Activated B cell treated with CpG ODN at 0.5 μM for 24 hours (primary cell): Measurements from ENCODE around the gene THSD4. TPM values are rescaled to one million over a fixed set of nuclear protein-coding genes. Genes with fewer than 3 reads are reported as not detected.

Experiments
- ATAC-seq: fragments of 200-7000 bp; cut with Tn5 transposase; one replicate; pipeline ENCODE4 v1.10.0; 2021; ENCODE audit warnings: low read depth, mild to moderate bottlenecking, moderate library complexity
- CTCF ChIA-PET: fragments of 350-600 bp; sonication (Branson Sonifier 250); formaldehyde crosslinking; loops from one replicate; lab custom pipeline; 2021; ENCODE audit warnings: antibody characterized with exemption; lab: Charles Lee
- POLR2A ChIA-PET: fragments of 350-600 bp; sonication (Branson Sonifier 250); formaldehyde crosslinking; loops from one replicate; lab custom pipeline; 2021; ENCODE audit warnings: antibody characterized with exemption; lab: Charles Lee
- DNase-seq: peaks from one replicate; pipeline ENCODE4 v3.0.0; 2022
- H3K27ac Mint-ChIP-seq: one replicate; pipeline ENCODE4 v1.8.0; 2020; ENCODE audit warnings: mixed read lengths
- H3K27me3 Mint-ChIP-seq: one replicate; pipeline ENCODE4 v1.8.0; 2021; ENCODE audit warnings: mixed read lengths
- H3K36me3 Mint-ChIP-seq: one replicate; pipeline ENCODE4 v1.8.0; 2021; ENCODE audit warnings: low read depth, mixed read lengths
- H3K4me1 Mint-ChIP-seq: one replicate; pipeline ENCODE4 v1.8.0; 2021; ENCODE audit warnings: mixed read lengths
- H3K4me3 Mint-ChIP-seq: one replicate; pipeline ENCODE4 v1.8.0; 2020; ENCODE audit warnings: mild to moderate bottlenecking, mixed read lengths
- H3K9me3 Mint-ChIP-seq: one replicate; pipeline ENCODE4 v1.8.0; 2020; ENCODE audit warnings: mixed read lengths
- CTCF ChIP-seq: fragments of 200-600 bp; IDR thresholded peaks from one replicate; pipeline ENCODE4 v1.8.0; 2022; ENCODE audit warnings: antibody characterized with exemption, mild to moderate bottlenecking
- intact Hi-C: fragments of 100-400 bp; cut with micrococcal nuclease; formaldehyde crosslinking; loops from one replicate; pipeline ENCODE4 v1.15.1; 2024
- total RNA-seq: library from RNA; stranded (reverse); gene quantifications from 2 replicates; pipeline ENCODE4 v1.2.3, GENCODE V29; 2022

The THSD4 gene
- total RNA-seq, 1 donor from 2014 or later = not detected

DNA sequence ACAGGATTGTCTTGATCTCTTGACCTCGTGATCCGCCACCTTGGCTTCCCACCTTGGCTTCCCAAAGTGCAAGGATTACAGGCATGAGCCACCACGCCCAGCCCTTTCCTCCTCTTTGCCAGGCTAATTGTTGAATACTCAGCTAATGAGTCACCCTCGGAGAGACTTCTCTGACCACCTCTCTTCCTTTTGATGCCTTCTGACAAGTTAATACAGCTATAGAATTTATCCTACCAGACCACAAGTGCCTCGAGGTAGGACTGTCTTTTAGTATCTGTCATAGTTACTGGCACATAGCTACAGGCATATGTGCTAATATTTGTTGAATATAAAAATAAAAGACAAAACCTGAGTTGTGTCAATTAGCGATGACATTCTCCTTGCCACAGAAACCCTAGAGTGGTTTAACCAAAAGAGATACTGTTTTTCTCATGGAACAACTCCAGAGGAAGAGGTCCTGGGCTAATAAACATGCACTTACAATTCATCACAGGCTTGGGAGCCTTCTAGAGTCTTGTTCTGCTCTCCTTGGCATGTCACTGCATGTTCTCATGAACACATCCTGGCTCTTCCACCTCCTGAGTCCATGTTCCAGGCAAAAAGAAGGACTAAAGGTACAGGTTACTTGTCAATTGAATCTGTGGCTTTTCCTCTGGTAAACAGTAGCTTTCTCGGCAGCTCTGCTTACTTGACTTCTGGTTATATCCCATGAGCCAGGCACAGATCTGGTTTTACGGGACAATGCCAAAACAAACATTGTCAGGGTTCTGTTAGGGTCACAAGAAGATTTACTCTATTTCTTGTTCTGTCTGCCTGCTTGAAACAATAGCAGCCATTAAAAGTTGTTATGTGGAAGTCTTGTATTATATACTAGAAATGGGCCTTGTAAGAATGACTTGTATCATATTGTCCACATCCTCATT, 332.3 kb downstream of the THSD4 start:
- Mint-ChIP-seq H3K4me1 (peaks cover 3% of the 10 kb centered on the region), H3K27ac (no peak overlapping the region), H3K9me3 (no peaks in the 10 kb centered on the region), H3K4me3 (no peak overlapping the region), H3K27me3 (peaks cover 2% of the 10 kb centered on the region), H3K36me3 (no peaks in the 10 kb centered on the region)
- DNase-seq (no peak), ATAC-seq (no peak)
- ChIA-PET POLR2A (no interaction called here), CTCF (no interaction called here)
- intact Hi-C loops = loop anchor here (10.0 kb wide), 2 partner anchors 207 to 707 kb away; no protein-coding TSS in a partner anchor
- no peak for TF ChIP-seq CTCF

DNA sequence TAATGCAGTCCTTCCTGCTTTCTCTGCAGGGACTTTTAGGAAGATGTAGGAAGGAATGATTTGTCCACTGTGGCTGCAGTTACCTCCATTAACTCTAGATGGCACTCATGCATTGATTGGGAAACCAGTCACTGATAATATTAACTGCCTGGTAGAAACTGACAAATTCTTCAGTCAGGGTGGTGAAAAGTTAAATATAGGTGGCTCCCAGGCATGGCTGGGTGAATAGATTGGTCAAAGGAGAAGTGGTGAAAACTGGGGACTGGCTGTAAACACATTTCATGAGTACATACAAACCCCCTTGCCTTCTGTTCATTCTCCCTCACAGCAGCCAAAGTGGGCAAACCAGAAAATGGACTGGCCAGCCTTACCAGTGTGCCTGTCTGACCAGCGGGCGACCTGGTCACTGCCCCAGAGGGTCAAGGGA, 333.4 kb downstream of the THSD4 start:
- DNase-seq (no peak), ATAC-seq (no peak)
- no peak overlapping the region for H3K4me3 Mint-ChIP-seq
- no peak for TF ChIP-seq CTCF
- CTCF ChIA-PET = no interaction called here
- intact Hi-C loops = loop anchor here (10.0 kb wide), 2 partner anchors 206 to 706 kb away; no protein-coding TSS in a partner anchor
- H3K4me1 Mint-ChIP-seq = no peaks in the 10 kb centered on the region
- peaks cover 8% of the 10 kb centered on the region for H3K27me3 Mint-ChIP-seq
- H3K9me3 Mint-ChIP-seq = no peaks in the 10 kb centered on the region
- no peaks in the 10 kb centered on the region for H3K36me3 Mint-ChIP-seq
- no peak overlapping the region for H3K27ac Mint-ChIP-seq
- POLR2A ChIA-PET = no interaction called here

GRCh38 chr15:71449363-71449762, 334.1 kb downstream of the THSD4 start:
- no peaks in the 10 kb centered on the region for H3K4me1 Mint-ChIP-seq
- H3K36me3 Mint-ChIP-seq = no peaks in the 10 kb centered on the region
- DNase-seq (no peak), ATAC-seq (no peak)
- H3K27ac Mint-ChIP-seq = no peak overlapping the region
- H3K9me3 Mint-ChIP-seq = no peaks in the 10 kb centered on the region
- H3K4me3 Mint-ChIP-seq = no peak overlapping the region
- intact Hi-C loops = loop anchor here (10.0 kb wide), 2 partner anchors 205 to 705 kb away; no protein-coding TSS in a partner anchor
- ChIA-PET POLR2A (no interaction called here), CTCF (no interaction called here)
- no peak for TF ChIP-seq CTCF
- H3K27me3 Mint-ChIP-seq = peaks cover 8% of the 10 kb centered on the region

DNA sequence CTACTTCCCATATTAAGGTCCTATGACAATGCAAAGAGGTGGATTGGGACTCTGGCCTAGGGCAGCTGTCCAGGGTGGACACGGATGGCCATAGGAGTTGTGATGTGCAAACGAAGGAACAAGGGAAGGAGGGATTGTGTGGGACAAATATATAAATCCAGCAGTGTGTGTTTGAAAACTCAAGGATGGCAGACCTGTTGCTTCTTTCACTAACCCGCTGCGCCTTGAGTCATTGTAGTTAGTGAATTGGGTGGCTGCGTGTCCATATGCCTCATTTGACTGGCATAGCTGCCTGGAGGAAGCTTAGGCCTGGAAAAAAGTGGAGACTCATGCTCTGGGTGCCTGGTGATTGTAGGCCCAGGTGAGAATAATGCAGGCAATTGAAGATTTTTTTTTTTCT, 334.7 kb downstream of the THSD4 start:
- Mint-ChIP-seq H3K9me3 (no peaks in the 10 kb centered on the region), H3K27me3 (peaks cover 8% of the 10 kb centered on the region), H3K27ac (no peak overlapping the region), H3K4me3 (no peak overlapping the region), H3K36me3 (no peaks in the 10 kb centered on the region), H3K4me1 (no peaks in the 10 kb centered on the region)
- ChIA-PET CTCF (interaction anchor here (0.9 to 1.1 kb wide), 2 partner anchors 9 to 707 kb away, joined by 3 read pairs; no protein-coding TSS in a partner anchor), POLR2A (no interaction called here)
- intact Hi-C loops = loop anchor here (10.0 kb wide), 2 partner anchors 205 to 705 kb away; no protein-coding TSS in a partner anchor
- no peak for DNase-seq
- no peak for TF ChIP-seq CTCF
- no peak for ATAC-seq

- Mint-ChIP-seq H3K4me3 (no peak overlapping the region), H3K9me3 (no peaks in the 10 kb centered on the region), H3K4me1 (no peaks in the 10 kb centered on the region), H3K36me3 (no peaks in the 10 kb centered on the region), H3K27ac (no peak overlapping the region), H3K27me3 (peaks cover 8% of the 10 kb centered on the region)
- ChIA-PET POLR2A (no interaction called here), CTCF (no interaction called here)
- TF ChIP-seq CTCF = no peak
- no peak for ATAC-seq
- DNase-seq = no peak
- intact Hi-C loops = no loop called here
Measured at GRCh38 chr15:71451130-71451529, 335.9 kb downstream of the THSD4 start.
